Colonic mucosa (tissue), 4 donors: ENCODE results near the gene LDB3. TPM values are rescaled to one million over a fixed set of nuclear protein-coding genes. Genes with fewer than 3 reads are reported as not detected.

Source experiments
- DNase-seq: peaks from one replicate; pipeline ENCODE4 v3.0.0-alpha.2; 2020
- H3K27ac ChIP-seq: fragments of 200-600 bp; one replicate; pipeline ENCODE4 v1.8.0; 2021
- H3K27me3 ChIP-seq: fragments of 200-600 bp; one replicate; pipeline ENCODE4 v1.8.0; 2021
- H3K36me3 ChIP-seq: fragments of 200-600 bp; one replicate; pipeline ENCODE4 v1.8.0; 2021
- H3K4me1 ChIP-seq: fragments of 200-600 bp; one replicate; pipeline ENCODE4 v1.8.0; 2021; ENCODE audit warnings: mild to moderate bottlenecking
- H3K4me3 ChIP-seq: fragments of 200-600 bp; one replicate; pipeline ENCODE4 v1.8.0; 2021
- H3K9ac ChIP-seq, 2 donors: one replicate each; pipeline ENCODE4 v1.7.0; 2013; ENCODE audit warnings: control low read depth in 2 of 2, low read depth in 2 of 2, low read length in 2 of 2
- H3K9me3 ChIP-seq: fragments of 200-600 bp; one replicate; pipeline ENCODE4 v1.8.0; 2021
- CTCF ChIP-seq: fragments of 200-600 bp; IDR thresholded peaks from one replicate; pipeline ENCODE4 v1.8.0; 2022; ENCODE audit warnings: antibody characterized with exemption, mild to moderate bottlenecking
- intact Hi-C: fragments of 100-400 bp; cut with DNase I; formaldehyde crosslinking; loops from one replicate; pipeline ENCODE4 v1.14.1; 2022
- total RNA-seq, 2 donors: library from RNA; stranded (reverse); fragmentation: NEBNext Ultra II Directional in 1 of 2; extraction: Animal tissue kit (Norgen Biotek cat#: 25700) in 1 of 2; gene quantifications; one replicate each; pipeline ENCODE4 v1.2.1, GENCODE V29; 2021
- donor health status: healthy.
- donor health status: DM: no; HTN: no; CAD: no.
- donor health status: DM: no; HTN: no; CAD: no.

LDB3 gene
- total RNA-seq, 2 donors from 2014 or later: 0.72 to 4.7 TPM

GRCh38 chr10:86655596-86655995 lies 12.7 kb upstream of the LDB3 start:
- Histone ChIP-seq H3K4me3 (no peak overlapping the region), H3K27me3 (no peaks in the 10 kb centered on the region), H3K9ac (no peak overlapping the region), H3K9me3 (no peaks in the 10 kb centered on the region), H3K27ac (no peak overlapping the region), H3K4me1 (no peaks in the 10 kb centered on the region), H3K36me3 (no peaks in the 10 kb centered on the region)
- intact Hi-C loops: no loop called here
- TF ChIP-seq CTCF: no peak
- no peak for DNase-seq

GRCh38 chr10:86657011-86657395 lies 11.3 kb upstream of the LDB3 start:
- no peaks in the 10 kb centered on the region for H3K27me3 ChIP-seq
- DNase-seq: no peak
- intact Hi-C loops: no loop called here
- no peak for TF ChIP-seq CTCF
- no peak overlapping the region for H3K27ac ChIP-seq
- H3K36me3 ChIP-seq: no peaks in the 10 kb centered on the region
- H3K4me3 ChIP-seq: no peak overlapping the region
- no peaks in the 10 kb centered on the region for H3K9me3 ChIP-seq
- H3K4me1 ChIP-seq: no peaks in the 10 kb centered on the region
- no peak overlapping the region for H3K9ac ChIP-seq

DNA sequence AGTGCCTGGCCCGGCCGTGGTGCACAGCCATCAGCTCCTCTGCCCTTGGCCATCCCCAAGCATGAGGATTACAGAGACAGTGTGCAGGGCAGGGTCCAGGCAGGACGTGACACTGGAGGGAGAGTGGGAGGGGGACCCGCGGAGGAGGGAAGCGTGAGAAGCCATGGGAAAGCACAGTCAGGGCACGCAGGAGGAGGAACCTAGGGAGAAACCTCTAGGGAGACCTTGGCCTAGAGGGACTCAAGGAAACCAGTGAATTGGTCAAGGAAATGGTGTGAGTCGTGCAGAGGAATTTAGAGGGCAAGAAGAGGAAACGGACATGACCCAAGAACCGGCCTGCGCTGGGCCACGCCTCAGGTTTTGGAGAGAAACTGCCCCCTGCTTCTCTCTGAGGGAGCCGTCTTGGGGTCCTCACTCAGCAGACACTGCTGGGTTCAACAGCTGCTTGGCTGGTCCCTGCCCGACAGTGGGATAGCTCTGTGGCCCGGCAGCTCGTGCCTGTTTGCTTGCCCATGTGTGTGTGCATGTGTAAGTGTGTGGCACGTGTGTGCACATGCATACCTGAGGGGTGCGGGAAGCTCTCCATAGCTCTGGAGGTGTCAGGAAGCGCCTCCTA lies 10.8 kb upstream of the LDB3 start:
- H3K4me3 ChIP-seq: no peak overlapping the region
- H3K27ac ChIP-seq: no peak overlapping the region
- no peaks in the 10 kb centered on the region for H3K36me3 ChIP-seq
- no peak overlapping the region for H3K9ac ChIP-seq
- H3K27me3 ChIP-seq: no peaks in the 10 kb centered on the region
- DNase-seq: no peak
- H3K4me1 ChIP-seq: no peaks in the 10 kb centered on the region
- H3K9me3 ChIP-seq: no peaks in the 10 kb centered on the region
- intact Hi-C loops: no loop called here
- no peak for TF ChIP-seq CTCF

GRCh38 chr10:86658261-86658741 lies 10.0 kb upstream of the LDB3 start:
- Histone ChIP-seq H3K36me3 (no peaks in the 10 kb centered on the region), H3K4me1 (no peaks in the 10 kb centered on the region), H3K9ac (no peak overlapping the region), H3K27ac (no peak overlapping the region), H3K27me3 (no peaks in the 10 kb centered on the region), H3K9me3 (no peaks in the 10 kb centered on the region), H3K4me3 (no peak overlapping the region)
- TF ChIP-seq CTCF: no peak
- no peak for DNase-seq
- intact Hi-C loops: no loop called here

- H3K4me3 ChIP-seq: no peak overlapping the region
- no peak for TF ChIP-seq CTCF
- no peaks in the 10 kb centered on the region for H3K4me1 ChIP-seq
- H3K36me3 ChIP-seq: no peaks in the 10 kb centered on the region
- H3K27ac ChIP-seq: no peak overlapping the region
- no peak for DNase-seq
- H3K9ac ChIP-seq: no peak overlapping the region
- intact Hi-C loops: no loop called here
- no peaks in the 10 kb centered on the region for H3K9me3 ChIP-seq
- no peaks in the 10 kb centered on the region for H3K27me3 ChIP-seq
These were observed 9.6 kb upstream of the LDB3 start for GRCh38 chr10:86658751-86659150.
